Fibroblast of the aortic adventitia (primary cell): ENCODE measurements around the gene YIPF1. TPM values are rescaled to one million over a fixed set of nuclear protein-coding genes. Genes with fewer than 3 reads are reported as not detected.

Source experiments
- DNase-seq: peaks from one replicate; pipeline ENCODE4 v3.0.0-alpha.2; 2010; ENCODE audit warnings: low read depth
- H3K4me3 ChIP-seq: 2 replicates; pipeline ENCODE4 v1.5.1; 2011; ENCODE audit warnings: low read depth, mild to moderate bottlenecking, control low read depth, low read length, moderate library complexity
- small RNA-seq: library from RNA; depleted of rRNA; stranded (forward); fragments of <200 nt; gene quantifications from one replicate; pipeline ENCODE3, GENCODE V24; 2012
- total RNA-seq: library from RNA; depleted of rRNA; stranded (reverse); fragments of >200 nt; gene quantifications from 2 replicates; pipeline ENCODE4 v1.2.3, GENCODE V29; 2012; ENCODE audit warnings: low replicate concordance
- TF ChIP-seq, protein P1 (sequence below): IDR thresholded peaks from 2 replicates; pipeline ENCODE4 v1.5.1; 2011; ENCODE audit warnings: mild to moderate bottlenecking, low read length, control low read depth, inconsistent platforms; ENCODE audit not compliant: insufficient read depth

Gene YIPF1
- total RNA-seq, 1 donor: 30.1 TPM

DNA sequence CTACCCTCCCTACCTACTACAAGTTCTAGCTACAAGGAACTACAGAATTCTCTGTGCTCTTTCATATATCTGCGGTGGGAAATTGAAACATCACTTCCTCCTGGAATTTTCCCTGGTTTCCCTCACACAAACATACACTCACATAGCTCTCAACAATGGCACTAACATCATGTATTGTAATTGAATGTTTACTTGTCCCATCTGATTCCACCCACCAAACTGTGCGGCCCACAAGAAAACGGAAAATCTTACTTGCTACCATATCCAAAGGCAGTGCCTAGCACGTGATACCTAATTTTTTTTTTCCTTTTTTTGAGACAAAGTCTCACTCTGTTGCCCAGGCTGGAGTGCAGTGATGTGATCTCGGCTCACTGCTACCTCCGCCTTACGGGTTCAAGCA, 85.4 kb downstream of the YIPF1 start:
- DNase-seq: no peak
- no peak overlapping the region for H3K4me3 ChIP-seq
- TF ChIP-seq, protein P1, sequence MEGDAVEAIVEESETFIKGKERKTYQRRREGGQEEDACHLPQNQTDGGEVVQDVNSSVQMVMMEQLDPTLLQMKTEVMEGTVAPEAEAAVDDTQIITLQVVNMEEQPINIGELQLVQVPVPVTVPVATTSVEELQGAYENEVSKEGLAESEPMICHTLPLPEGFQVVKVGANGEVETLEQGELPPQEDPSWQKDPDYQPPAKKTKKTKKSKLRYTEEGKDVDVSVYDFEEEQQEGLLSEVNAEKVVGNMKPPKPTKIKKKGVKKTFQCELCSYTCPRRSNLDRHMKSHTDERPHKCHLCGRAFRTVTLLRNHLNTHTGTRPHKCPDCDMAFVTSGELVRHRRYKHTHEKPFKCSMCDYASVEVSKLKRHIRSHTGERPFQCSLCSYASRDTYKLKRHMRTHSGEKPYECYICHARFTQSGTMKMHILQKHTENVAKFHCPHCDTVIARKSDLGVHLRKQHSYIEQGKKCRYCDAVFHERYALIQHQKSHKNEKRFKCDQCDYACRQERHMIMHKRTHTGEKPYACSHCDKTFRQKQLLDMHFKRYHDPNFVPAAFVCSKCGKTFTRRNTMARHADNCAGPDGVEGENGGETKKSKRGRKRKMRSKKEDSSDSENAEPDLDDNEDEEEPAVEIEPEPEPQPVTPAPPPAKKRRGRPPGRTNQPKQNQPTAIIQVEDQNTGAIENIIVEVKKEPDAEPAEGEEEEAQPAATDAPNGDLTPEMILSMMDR: no peak

Small RNA genes lying within 50 kb of the gene (small RNA-seq; reads per million reads assigned to genes)
- not detected for gene AL049745.1

Other genes starting within 250 kb of the YIPF1 start
- gene GLIS1, start 150.6 kb downstream of the YIPF1 start, total RNA-seq: 1.6 TPM in 1 of 2 replicates, not detected in the other
- 4.7 and 35.2 TPM in 2 replicates for gene NDC1, start 51.5 kb downstream of the YIPF1 start, total RNA-seq
- gene DIO1, start 4.4 kb upstream of the YIPF1 start, total RNA-seq: not detected in 2 replicates
- gene IFT25, start 55.9 kb upstream of the YIPF1 start, total RNA-seq: 20.8 and 53.4 TPM in 2 replicates
- 41.9 and 59.4 TPM in 2 replicates for gene LRRC42, start 56.6 kb upstream of the YIPF1 start, total RNA-seq
- not detected in 2 replicates for gene LDLRAD1, start 128.4 kb upstream of the YIPF1 start, total RNA-seq
- 278 and 356 TPM in 2 replicates for gene TMEM59, start 163.4 kb upstream of the YIPF1 start, total RNA-seq
- 5.4 and 5.5 TPM in 2 replicates for gene TCEANC2, start 163.8 kb upstream of the YIPF1 start, total RNA-seq